GM13976 (cell line): ENCODE data around the gene LIPF.

Source experiments
- DNase-seq: peaks from one replicate; pipeline ENCODE4 v3.0.0; 2012; ENCODE audit warnings: low spot score
- in situ Hi-C: fragments of 300-500 bp; cut with MboI; formaldehyde crosslinking; loops from one replicate; pipeline ENCODE4 v1.12.0; 2022; ENCODE audit warnings: low sequenced_read_pairs, mixed read lengths, inconsistent platforms; ENCODE audit not compliant: unreplicated experiment
- TF ChIP-seq, protein P1 (sequence below): IDR thresholded peaks from 2 replicates; pipeline ENCODE4 v1.5.1; 2012; ENCODE audit warnings: borderline replicate concordance, mild to moderate bottlenecking; ENCODE audit not compliant: insufficient read depth; ENCODE audit errors: extremely low read depth, missing control alignments, control extremely low read depth

Gene LIPF

GRCh38 chr10:88668465-88668864, 4.2 kb downstream of the LIPF start:
- no peak for DNase-seq
- in situ Hi-C loops = no loop called here
- TF ChIP-seq, protein P1, sequence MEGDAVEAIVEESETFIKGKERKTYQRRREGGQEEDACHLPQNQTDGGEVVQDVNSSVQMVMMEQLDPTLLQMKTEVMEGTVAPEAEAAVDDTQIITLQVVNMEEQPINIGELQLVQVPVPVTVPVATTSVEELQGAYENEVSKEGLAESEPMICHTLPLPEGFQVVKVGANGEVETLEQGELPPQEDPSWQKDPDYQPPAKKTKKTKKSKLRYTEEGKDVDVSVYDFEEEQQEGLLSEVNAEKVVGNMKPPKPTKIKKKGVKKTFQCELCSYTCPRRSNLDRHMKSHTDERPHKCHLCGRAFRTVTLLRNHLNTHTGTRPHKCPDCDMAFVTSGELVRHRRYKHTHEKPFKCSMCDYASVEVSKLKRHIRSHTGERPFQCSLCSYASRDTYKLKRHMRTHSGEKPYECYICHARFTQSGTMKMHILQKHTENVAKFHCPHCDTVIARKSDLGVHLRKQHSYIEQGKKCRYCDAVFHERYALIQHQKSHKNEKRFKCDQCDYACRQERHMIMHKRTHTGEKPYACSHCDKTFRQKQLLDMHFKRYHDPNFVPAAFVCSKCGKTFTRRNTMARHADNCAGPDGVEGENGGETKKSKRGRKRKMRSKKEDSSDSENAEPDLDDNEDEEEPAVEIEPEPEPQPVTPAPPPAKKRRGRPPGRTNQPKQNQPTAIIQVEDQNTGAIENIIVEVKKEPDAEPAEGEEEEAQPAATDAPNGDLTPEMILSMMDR = no peak

DNA sequence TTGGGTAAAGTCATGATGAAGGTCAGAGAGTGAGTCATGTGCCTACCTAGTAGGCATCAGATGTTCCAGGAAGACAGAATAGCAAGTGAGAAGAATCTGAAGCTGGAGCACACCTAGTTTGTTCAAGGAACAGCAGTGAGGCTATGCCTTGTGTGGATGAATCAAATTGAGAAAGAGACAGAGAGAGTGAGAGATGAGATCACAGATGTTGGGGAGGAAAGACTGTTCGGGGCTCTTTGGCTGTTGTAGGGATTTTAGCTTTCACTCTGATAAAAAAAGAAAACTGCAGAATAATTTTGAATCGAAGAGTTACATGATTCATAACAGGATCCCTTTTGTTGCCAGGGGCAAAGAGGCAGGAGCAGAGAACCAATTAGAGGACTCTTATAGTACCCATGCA, 6.3 kb downstream of the LIPF start:
- in situ Hi-C loops = no loop called here
- peak; percentile 38 for DNase-seq
- TF ChIP-seq, protein P1 = no peak

DNA sequence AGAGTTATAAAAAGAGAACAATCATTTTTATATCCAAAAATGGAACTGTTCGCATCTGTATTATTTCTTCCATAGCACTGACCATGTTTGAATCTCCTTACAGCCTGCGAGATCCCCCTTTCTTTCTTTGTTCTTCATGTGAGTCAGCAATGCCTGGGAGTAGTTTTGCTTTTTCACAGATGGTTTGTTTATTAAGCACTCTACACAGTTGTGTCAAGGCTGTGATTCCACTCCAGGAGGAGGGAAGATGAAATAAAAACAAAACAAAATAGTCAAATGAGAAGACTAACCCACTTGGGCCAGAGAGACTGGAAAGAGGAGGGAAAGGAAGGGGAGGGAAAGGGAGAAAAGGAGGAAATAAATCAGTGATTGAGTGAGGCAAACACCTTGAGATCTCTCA, 7.8 kb downstream of the LIPF start:
- TF ChIP-seq, protein P1 = no peak
- in situ Hi-C loops = no loop called here
- peak; percentile 15 for DNase-seq

- TF ChIP-seq, protein P1 = no peak
- in situ Hi-C loops = no loop called here
Measured at GRCh38 chr10:88676283-88677060, 12.2 kb downstream of the LIPF start.

DNA sequence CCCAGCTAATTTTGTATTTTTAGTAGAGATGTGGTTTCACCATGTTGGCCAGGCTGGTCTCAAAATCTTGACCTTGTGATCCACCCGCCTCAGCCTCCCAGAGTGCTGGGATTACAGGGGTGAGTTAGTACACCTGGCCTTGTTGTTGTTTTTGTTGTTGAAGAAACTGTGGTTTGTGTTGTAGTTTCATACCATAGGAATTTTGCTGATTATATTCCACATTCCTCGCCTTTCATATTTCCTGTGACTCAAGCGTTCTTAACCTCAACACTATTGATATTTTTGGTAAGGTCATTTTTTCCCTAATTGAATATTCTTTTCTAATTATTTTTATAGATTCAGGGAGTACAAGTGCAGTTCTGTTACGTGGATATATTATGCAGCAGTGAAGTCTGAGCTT, 16.7 kb downstream of the LIPF start:
- DNase-seq = no peak
- in situ Hi-C loops = loop anchor here (10.0 kb wide), 1 partner anchor 134 kb away; no protein-coding TSS in a partner anchor
- TF ChIP-seq, protein P1 = no peak

More at GRCh38 chr10:88676283-88677060, 12.2 kb downstream of the LIPF start:
- no peak for DNase-seq

- in situ Hi-C loops = loop anchor here (10.0 kb wide), 1 partner anchor 132 kb away; no protein-coding TSS in a partner anchor
- TF ChIP-seq, protein P1 = no peak
- DNase-seq = no peak
Measured at GRCh38 chr10:88682491-88682890, 18.2 kb downstream of the LIPF start.
